Spleen (tissue), 11 donors: ENCODE data around the gene RET. TPM values are rescaled to one million over a fixed set of nuclear protein-coding genes. Genes with fewer than 3 reads are reported as not detected.
A peak's percentile ranks its signal among the peaks of the same experiment; 100 is the strongest.

ENCODE experiments used
- DNase-seq: peaks from one replicate; pipeline ENCODE4 v3.0.0-alpha.2; 2020
- H3K27ac ChIP-seq, 8 donors: fragments of 200-600 bp; sonication (generic) in 7 of 8; 1 replicate in 4 of 8; 2 replicates in 4 of 8; pipeline versions ENCODE4 v1.5.0 to v1.8.0; 2016 to 2021; ENCODE audit warnings: inconsistent platforms in 4 of 8, mild to moderate bottlenecking in 4 of 8, moderate library complexity in 1 of 8
- H3K27me3 ChIP-seq, 7 donors: fragments of 200-600 bp; sonication (generic) in 6 of 7; replicated peaks in 1 of 7; 1 replicate in 4 of 7; 2 replicates in 3 of 7; pipeline versions ENCODE4 v1.5.0 to v1.8.0; 2016 to 2021; ENCODE audit warnings: inconsistent platforms in 3 of 7, mild to moderate bottlenecking in 1 of 7
- H3K36me3 ChIP-seq, 6 donors: fragments of 200-600 bp; sonication (generic) in 5 of 6; 1 replicate in 4 of 6; 2 replicates in 2 of 6; pipeline versions ENCODE4 v1.5.0 to v1.8.0; 2016 to 2021; ENCODE audit warnings: inconsistent platforms in 2 of 6
- H3K4me1 ChIP-seq, 6 donors: fragments of 200-600 bp; sonication (generic) in 5 of 6; 1 replicate in 3 of 6; 2 replicates in 3 of 6; pipeline versions ENCODE4 v1.5.0 to v1.8.0; 2016 to 2021; ENCODE audit warnings: inconsistent platforms in 3 of 6
- H3K4me3 ChIP-seq, 8 donors: fragments of 200-600 bp; sonication (generic) in 7 of 8; 1 replicate in 4 of 8; 2 replicates in 4 of 8; pipeline versions ENCODE4 v1.5.0 to v1.8.0; 2016 to 2021; ENCODE audit warnings: inconsistent platforms in 4 of 8, mild to moderate bottlenecking in 4 of 8, moderate library complexity in 2 of 8
- H3K9me3 ChIP-seq, 8 donors: fragments of 200-600 bp; sonication (generic) in 7 of 8; 1 replicate in 4 of 8; 2 replicates in 4 of 8; pipeline versions ENCODE4 v1.5.0 to v1.8.0; 2016 to 2021; ENCODE audit warnings: inconsistent platforms in 4 of 8
- CTCF ChIP-seq, 11 experiments: fragments of 200-600 bp in 7 of 11; fragments of 450-650 bp in 4 of 11; sonication (generic) in 4 of 11; IDR thresholded peaks in 8 of 11; conservative IDR thresholded peaks in 3 of 11; 1 replicate in 7 of 11; 2 replicates in 4 of 11; pipeline versions ENCODE4 v1.4.0 to v1.8.0; 2016 to 2021; ENCODE audit warnings: antibody characterized with exemption in 11 of 11, inconsistent platforms in 4 of 11, mild to moderate bottlenecking in 1 of 11
- POLR2A ChIP-seq, 3 donors: fragments of 450-650 bp; IDR thresholded peaks; one replicate each; pipeline ENCODE4 v1.5.1; 2017; ENCODE audit warnings: antibody characterized with exemption in 3 of 3, mild to moderate bottlenecking in 1 of 3
- POLR2AphosphoS5 ChIP-seq, 3 donors: sonication (generic); formaldehyde crosslinking; IDR thresholded peaks; one replicate each; pipeline ENCODE4 v1.5.1; 2017; ENCODE audit warnings: antibody characterized with exemption in 3 of 3
- WGBS, 5 donors: extraction: QIAGEN DNeasy Blood & Tissue Kit in 3 of 5; methylation state at CpG; one replicate each; pipeline versions ENCODE4 v1.1.5 to v1.1.7; 2013 to 2018; 5-methylcytosine and 5-hydroxymethylcytosine counted together
- intact Hi-C: fragments of 100-400 bp; cut with DNase I; formaldehyde crosslinking; loops from one replicate; pipeline ENCODE4 v1.15.0; 2023; ENCODE audit warnings: low total_unique reads
- polyA plus RNA-seq, 3 donors: library from polyadenylated mRNA; stranded (reverse); fragments of 200-250 nt; gene quantifications; one replicate each; pipeline ENCODE4 v1.2.1, GENCODE V29; 2013
- total RNA-seq, 7 donors: library from RNA; depleted of rRNA in 3 of 7; stranded (reverse); fragments of >200 nt in 3 of 7; fragmentation: NEBNext Ultra II Directional in 4 of 7; extraction: Animal tissue kit (Norgen Biotek cat#: 25700) in 4 of 7; gene quantifications; one replicate each; pipeline versions ENCODE4 v1.1.0 to v1.2.1, GENCODE V29; 2016 to 2021
- donor health status: healthy with polysubstance abuse.
- donor health status: DM: no; HTN: no; CAD: no; lungs with moderate emphysema.
- donor health status: DM: no; HTN: no; CAD: no.
- donor health status: Bipolar disorder and iron deficiency.
- donor health status: healthy.
- donor health status: DM: no; HTN: no; CAD: no.
- donor health status: DM: yes; HTN: yes; CAD: no.

The RET gene
- total and polyA plus RNA-seq, 10 donors = 0.02 to 0.54 (median 0.31) TPM; not detected in 2

- TF ChIP-seq POLR2AphosphoS5 (IDR thresholded peaks at IDR 0.05) = no peak
- no peak for TF ChIP-seq CTCF (IDR thresholded peaks at IDR 0.05 in 8 of 11, conservative IDR thresholded peaks at IDR 0.05 in 3 of 11)
- no peak for TF ChIP-seq POLR2A (IDR thresholded peaks at IDR 0.05)
- no peak for DNase-seq
- Histone ChIP-seq H3K36me3 (no peaks in the 10 kb centered on the region), H3K27ac (no peak overlapping the region), H3K27me3 (peaks cover 0 to 30% (median 0%) of the 10 kb centered on the region in 7 donors), H3K4me1 (no peaks in the 10 kb centered on the region), H3K9me3 (no peaks in the 10 kb centered on the region), H3K4me3 (no peak overlapping the region)
- intact Hi-C loops = no loop called here
- 57 to 79% (median 67%) methylated on average over 7 of the region's 7 CpGs for WGBS, 5 donors
Measured at GRCh38 chr10:43059828-43060227, 17.0 kb upstream of the RET start.

GRCh38 chr10:43060291-43060690, 16.6 kb upstream of the RET start:
- no peak overlapping the region for H3K27ac ChIP-seq
- TF ChIP-seq POLR2A (IDR thresholded peaks at IDR 0.05) (no peak), CTCF (IDR thresholded peaks at IDR 0.05 in 8 of 11, conservative IDR thresholded peaks at IDR 0.05 in 3 of 11) (no peak), POLR2AphosphoS5 (IDR thresholded peaks at IDR 0.05) (no peak)
- intact Hi-C loops = no loop called here

GRCh38 chr10:43061331-43061730, 15.5 kb upstream of the RET start:
- H3K27ac ChIP-seq = no peak overlapping the region
- intact Hi-C loops = no loop called here
- no peaks in the 10 kb centered on the region for H3K9me3 ChIP-seq
- H3K36me3 ChIP-seq = no peaks in the 10 kb centered on the region
- no peaks in the 10 kb centered on the region for H3K4me1 ChIP-seq
- DNase-seq = peak; percentile 55
- TF ChIP-seq CTCF (IDR thresholded peaks at IDR 0.05 in 8 of 11, conservative IDR thresholded peaks at IDR 0.05 in 3 of 11) (no peak), POLR2A (IDR thresholded peaks at IDR 0.05) (no peak), POLR2AphosphoS5 (IDR thresholded peaks at IDR 0.05) (no peak)
- WGBS, 5 donors = 83 to 90% (median 86%) methylated on average over 7 to 8 of the region's 8 CpGs
- H3K4me3 ChIP-seq = no peak overlapping the region
- H3K27me3 ChIP-seq = peaks cover 0 to 30% (median 0%) of the 10 kb centered on the region in 7 donors

More at GRCh38 chr10:43060291-43060690, 16.6 kb upstream of the RET start:
- no peaks in the 10 kb centered on the region for H3K4me1 ChIP-seq
- H3K27me3 ChIP-seq = peaks cover 0 to 30% (median 0%) of the 10 kb centered on the region in 7 donors
- H3K4me3 ChIP-seq = no peak overlapping the region
- no peaks in the 10 kb centered on the region for H3K36me3 ChIP-seq
- DNase-seq = peak; percentile 70
- no peaks in the 10 kb centered on the region for H3K9me3 ChIP-seq
- 78 to 86% (median 80%) methylated on average over 5 to 6 of the region's 6 CpGs for WGBS, 5 donors

- no peak overlapping the region for H3K27ac ChIP-seq
- H3K4me3 ChIP-seq = no peak overlapping the region
- no peaks in the 10 kb centered on the region for H3K9me3 ChIP-seq
- intact Hi-C loops = no loop called here
- H3K4me1 ChIP-seq = no peaks in the 10 kb centered on the region
- TF ChIP-seq POLR2AphosphoS5 (IDR thresholded peaks at IDR 0.05) (no peak), POLR2A (IDR thresholded peaks at IDR 0.05) (no peak), CTCF (IDR thresholded peaks at IDR 0.05 in 8 of 11, conservative IDR thresholded peaks at IDR 0.05 in 3 of 11) (no peak)
- WGBS, 5 donors = 75 to 85% (median 83%) methylated on average over 6 to 9 of the region's 9 CpGs
- H3K36me3 ChIP-seq = no peaks in the 10 kb centered on the region
- DNase-seq = peak; percentile 51
- H3K27me3 ChIP-seq = peaks cover 0 to 27% (median 0%) of the 10 kb centered on the region in 7 donors
Measured at GRCh38 chr10:43061760-43062159, 15.1 kb upstream of the RET start.
